Measurements from ENCODE around the gene SLC30A2.

DNA sequence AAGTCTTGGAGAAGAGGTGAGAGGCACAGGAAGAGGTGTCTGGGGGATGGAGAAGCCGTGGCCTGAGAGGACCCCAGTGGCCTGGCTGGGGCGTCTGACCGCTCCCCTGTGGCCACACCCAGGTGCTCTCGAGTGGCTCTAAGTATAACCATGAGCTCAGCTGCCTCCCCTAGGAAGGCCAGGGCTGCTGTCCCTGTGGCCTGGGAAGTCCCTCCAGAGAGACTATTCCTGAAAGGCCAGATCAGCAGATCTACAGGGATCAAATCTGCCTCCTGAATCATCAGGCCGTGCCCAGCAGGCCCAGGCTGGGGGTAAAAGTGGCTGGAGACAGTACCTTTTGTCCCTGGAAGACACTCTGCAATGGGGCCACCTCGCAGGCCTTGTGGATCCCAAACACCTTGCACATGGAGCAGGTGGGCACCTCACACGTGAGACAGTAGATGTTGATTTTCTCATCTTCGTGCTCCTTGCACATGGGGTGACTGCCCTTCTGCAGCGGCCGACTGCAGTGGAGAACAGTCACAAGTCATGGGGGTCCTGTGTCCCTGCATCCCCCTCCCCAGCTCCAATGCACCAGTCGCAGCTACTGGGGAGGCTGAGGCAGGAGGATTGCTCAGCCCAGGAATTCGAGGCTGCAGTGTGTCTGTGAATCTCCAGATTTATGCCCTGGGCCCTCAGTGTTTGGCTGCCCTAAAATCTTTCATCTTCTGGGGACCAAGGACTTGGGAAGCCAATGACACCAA is 15.1 kb upstream of the SLC30A2 start:
- TF ChIP-seq, protein P1, sequence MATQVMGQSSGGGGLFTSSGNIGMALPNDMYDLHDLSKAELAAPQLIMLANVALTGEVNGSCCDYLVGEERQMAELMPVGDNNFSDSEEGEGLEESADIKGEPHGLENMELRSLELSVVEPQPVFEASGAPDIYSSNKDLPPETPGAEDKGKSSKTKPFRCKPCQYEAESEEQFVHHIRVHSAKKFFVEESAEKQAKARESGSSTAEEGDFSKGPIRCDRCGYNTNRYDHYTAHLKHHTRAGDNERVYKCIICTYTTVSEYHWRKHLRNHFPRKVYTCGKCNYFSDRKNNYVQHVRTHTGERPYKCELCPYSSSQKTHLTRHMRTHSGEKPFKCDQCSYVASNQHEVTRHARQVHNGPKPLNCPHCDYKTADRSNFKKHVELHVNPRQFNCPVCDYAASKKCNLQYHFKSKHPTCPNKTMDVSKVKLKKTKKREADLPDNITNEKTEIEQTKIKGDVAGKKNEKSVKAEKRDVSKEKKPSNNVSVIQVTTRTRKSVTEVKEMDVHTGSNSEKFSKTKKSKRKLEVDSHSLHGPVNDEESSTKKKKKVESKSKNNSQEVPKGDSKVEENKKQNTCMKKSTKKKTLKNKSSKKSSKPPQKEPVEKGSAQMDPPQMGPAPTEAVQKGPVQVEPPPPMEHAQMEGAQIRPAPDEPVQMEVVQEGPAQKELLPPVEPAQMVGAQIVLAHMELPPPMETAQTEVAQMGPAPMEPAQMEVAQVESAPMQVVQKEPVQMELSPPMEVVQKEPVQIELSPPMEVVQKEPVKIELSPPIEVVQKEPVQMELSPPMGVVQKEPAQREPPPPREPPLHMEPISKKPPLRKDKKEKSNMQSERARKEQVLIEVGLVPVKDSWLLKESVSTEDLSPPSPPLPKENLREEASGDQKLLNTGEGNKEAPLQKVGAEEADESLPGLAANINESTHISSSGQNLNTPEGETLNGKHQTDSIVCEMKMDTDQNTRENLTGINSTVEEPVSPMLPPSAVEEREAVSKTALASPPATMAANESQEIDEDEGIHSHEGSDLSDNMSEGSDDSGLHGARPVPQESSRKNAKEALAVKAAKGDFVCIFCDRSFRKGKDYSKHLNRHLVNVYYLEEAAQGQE (tag by site-specific recombination; IDR thresholded peaks at IDR 0.05): no peak
- no peak for TF ChIP-seq ZNF37A (tag by site-specific recombination; IDR thresholded peaks at IDR 0.05)
- no peak for TF ChIP-seq ZNF549 (tag by site-specific recombination; IDR thresholded peaks at IDR 0.05)
- TF ChIP-seq, protein P2, sequence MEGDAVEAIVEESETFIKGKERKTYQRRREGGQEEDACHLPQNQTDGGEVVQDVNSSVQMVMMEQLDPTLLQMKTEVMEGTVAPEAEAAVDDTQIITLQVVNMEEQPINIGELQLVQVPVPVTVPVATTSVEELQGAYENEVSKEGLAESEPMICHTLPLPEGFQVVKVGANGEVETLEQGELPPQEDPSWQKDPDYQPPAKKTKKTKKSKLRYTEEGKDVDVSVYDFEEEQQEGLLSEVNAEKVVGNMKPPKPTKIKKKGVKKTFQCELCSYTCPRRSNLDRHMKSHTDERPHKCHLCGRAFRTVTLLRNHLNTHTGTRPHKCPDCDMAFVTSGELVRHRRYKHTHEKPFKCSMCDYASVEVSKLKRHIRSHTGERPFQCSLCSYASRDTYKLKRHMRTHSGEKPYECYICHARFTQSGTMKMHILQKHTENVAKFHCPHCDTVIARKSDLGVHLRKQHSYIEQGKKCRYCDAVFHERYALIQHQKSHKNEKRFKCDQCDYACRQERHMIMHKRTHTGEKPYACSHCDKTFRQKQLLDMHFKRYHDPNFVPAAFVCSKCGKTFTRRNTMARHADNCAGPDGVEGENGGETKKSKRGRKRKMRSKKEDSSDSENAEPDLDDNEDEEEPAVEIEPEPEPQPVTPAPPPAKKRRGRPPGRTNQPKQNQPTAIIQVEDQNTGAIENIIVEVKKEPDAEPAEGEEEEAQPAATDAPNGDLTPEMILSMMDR (tag by site-specific recombination; IDR thresholded peaks at IDR 0.05): no peak
- no peak for TF ChIP-seq ZNF416 (tag by site-specific recombination; IDR thresholded peaks at IDR 0.05)
- no peak for TF ChIP-seq ZNF571 (tag by site-specific recombination; IDR thresholded peaks at IDR 0.05)
- TF ChIP-seq, protein P3, sequence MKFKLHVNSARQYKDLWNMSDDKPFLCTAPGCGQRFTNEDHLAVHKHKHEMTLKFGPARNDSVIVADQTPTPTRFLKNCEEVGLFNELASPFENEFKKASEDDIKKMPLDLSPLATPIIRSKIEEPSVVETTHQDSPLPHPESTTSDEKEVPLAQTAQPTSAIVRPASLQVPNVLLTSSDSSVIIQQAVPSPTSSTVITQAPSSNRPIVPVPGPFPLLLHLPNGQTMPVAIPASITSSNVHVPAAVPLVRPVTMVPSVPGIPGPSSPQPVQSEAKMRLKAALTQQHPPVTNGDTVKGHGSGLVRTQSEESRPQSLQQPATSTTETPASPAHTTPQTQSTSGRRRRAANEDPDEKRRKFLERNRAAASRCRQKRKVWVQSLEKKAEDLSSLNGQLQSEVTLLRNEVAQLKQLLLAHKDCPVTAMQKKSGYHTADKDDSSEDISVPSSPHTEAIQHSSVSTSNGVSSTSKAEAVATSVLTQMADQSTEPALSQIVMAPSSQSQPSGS (tag by site-specific recombination; IDR thresholded peaks at IDR 0.05; ENCODE audit: low read depth): no peak
- TF ChIP-seq ZNF785 (tag by site-specific recombination; IDR thresholded peaks at IDR 0.05): no peak
- no peak for TF ChIP-seq ZNF501 (tag by site-specific recombination; IDR thresholded peaks at IDR 0.05)
- TF ChIP-seq ZBTB17 (tag by site-specific recombination; IDR thresholded peaks at IDR 0.05): no peak
- no peak for TF ChIP-seq ZNF626 (tag by site-specific recombination; IDR thresholded peaks at IDR 0.05)
